Chondrocyte (in vitro differentiated cells): ENCODE results near the gene CDKN3. TPM values are rescaled to one million over a fixed set of nuclear protein-coding genes. Genes with fewer than 3 reads are reported as not detected.

Source experiments
- DNase-seq: peaks from one replicate; pipeline ENCODE4 v3.0.0; 2021; ENCODE audit warnings: mixed read lengths, low spot score
- H3K27ac Mint-ChIP-seq: one replicate; pipeline ENCODE4 v1.8.0; 2021; ENCODE audit warnings: mild to moderate bottlenecking, moderate library complexity, mixed read lengths; ENCODE audit not compliant: unreplicated experiment
- H3K27me3 Mint-ChIP-seq: 2 replicates; pipeline ENCODE4 v1.8.0; 2021; ENCODE audit warnings: low read depth, mixed read lengths
- H3K36me3 Mint-ChIP-seq: 2 replicates; pipeline ENCODE4 v1.8.0; 2021; ENCODE audit warnings: low read depth, mixed read lengths
- H3K4me1 Mint-ChIP-seq: 2 replicates; pipeline ENCODE4 v1.8.0; 2021; ENCODE audit warnings: low read depth, mild to moderate bottlenecking, mixed read lengths
- H3K4me3 Mint-ChIP-seq: one replicate; pipeline ENCODE4 v1.8.0; 2021; ENCODE audit warnings: mild to moderate bottlenecking, moderate library complexity, mixed read lengths; ENCODE audit not compliant: unreplicated experiment
- H3K9me3 Mint-ChIP-seq: 2 replicates; pipeline ENCODE4 v1.8.0; 2021; ENCODE audit warnings: low read depth, mixed read lengths
- CTCF ChIP-seq: fragments of 200-600 bp; sonication (generic); IDR thresholded peaks from 2 replicates; pipeline ENCODE4 v1.5.0; 2021; ENCODE audit warnings: antibody characterized with exemption, mild to moderate bottlenecking, moderate library complexity
- total RNA-seq: library from RNA; stranded (reverse); gene quantifications from 3 replicates; pipeline ENCODE4 v1.2.1, GENCODE V29; 2021

Gene CDKN3
- total RNA-seq, 1 donor from 2014 or later = 8.9 TPM

GRCh38 chr14:54350203-54350602 lies 46.6 kb upstream of the CDKN3 start:
- Mint-ChIP-seq H3K27ac (no peak overlapping the region), H3K27me3 (no peaks in the 10 kb centered on the region), H3K9me3 (no peaks in the 10 kb centered on the region), H3K36me3 (no peaks in the 10 kb centered on the region), H3K4me1 (peaks cover 14% of the 10 kb centered on the region), H3K4me3 (no peak overlapping the region)
- no peak for DNase-seq
- no peak for TF ChIP-seq CTCF

GRCh38 chr14:54353266-54353665 lies 43.5 kb upstream of the CDKN3 start:
- H3K27me3 Mint-ChIP-seq = no peaks in the 10 kb centered on the region
- no peak overlapping the region for H3K4me3 Mint-ChIP-seq
- H3K36me3 Mint-ChIP-seq = no peaks in the 10 kb centered on the region
- no peak for DNase-seq
- no peak overlapping the region for H3K27ac Mint-ChIP-seq
- no peak for TF ChIP-seq CTCF
- H3K4me1 Mint-ChIP-seq = peaks cover 19% of the 10 kb centered on the region
- no peaks in the 10 kb centered on the region for H3K9me3 Mint-ChIP-seq

GRCh38 chr14:54353694-54354093 lies 43.1 kb upstream of the CDKN3 start:
- no peak overlapping the region for H3K4me3 Mint-ChIP-seq

GRCh38 chr14:54354096-54354495 lies 42.7 kb upstream of the CDKN3 start:
- no peak overlapping the region for H3K27ac Mint-ChIP-seq
- no peak for DNase-seq
- H3K4me3 Mint-ChIP-seq = no peak overlapping the region
- no peaks in the 10 kb centered on the region for H3K36me3 Mint-ChIP-seq
- H3K27me3 Mint-ChIP-seq = no peaks in the 10 kb centered on the region
- H3K4me1 Mint-ChIP-seq = peaks cover 17% of the 10 kb centered on the region
- H3K9me3 Mint-ChIP-seq = no peaks in the 10 kb centered on the region
- no peak for TF ChIP-seq CTCF

More at GRCh38 chr14:54353694-54354093, 43.1 kb upstream of the CDKN3 start:
- no peak overlapping the region for H3K27ac Mint-ChIP-seq
- no peak for DNase-seq
- no peaks in the 10 kb centered on the region for H3K27me3 Mint-ChIP-seq
- no peak for TF ChIP-seq CTCF
- H3K9me3 Mint-ChIP-seq = no peaks in the 10 kb centered on the region
- no peaks in the 10 kb centered on the region for H3K36me3 Mint-ChIP-seq
- H3K4me1 Mint-ChIP-seq = peaks cover 19% of the 10 kb centered on the region

- DNase-seq = no peak
- Mint-ChIP-seq H3K4me3 (no peak overlapping the region), H3K27me3 (no peaks in the 10 kb centered on the region), H3K36me3 (no peaks in the 10 kb centered on the region), H3K4me1 (peaks cover 8% of the 10 kb centered on the region), H3K9me3 (no peaks in the 10 kb centered on the region), H3K27ac (no peak overlapping the region)
- TF ChIP-seq CTCF = no peak
These were observed 41.7 kb upstream of the CDKN3 start for GRCh38 chr14:54354968-54355641.
